Measurements from ENCODE around the gene FPR2.

- no peak for TF ChIP-seq CTCF (IDR thresholded peaks at IDR 0.05)
- no peak for TF ChIP-seq POLR2A (IDR thresholded peaks at IDR 0.05)
Observed at GRCh38 chr19:51743405-51743804, 17.6 kb upstream of the FPR2 start.
